Measurements from ENCODE around the gene SLC5A11. TPM values are rescaled to one million over a fixed set of nuclear protein-coding genes. Genes with fewer than 3 reads are reported as not detected.
"Not testable (repeated sequence)": the region's sequence is repeated elsewhere in the genome, so short reads cannot be mapped to it uniquely, and the experiment has no call there.

SLC5A11 gene
- total RNA-seq, 1 donor from 2014 or later, result 1.1 TPM

DNA sequence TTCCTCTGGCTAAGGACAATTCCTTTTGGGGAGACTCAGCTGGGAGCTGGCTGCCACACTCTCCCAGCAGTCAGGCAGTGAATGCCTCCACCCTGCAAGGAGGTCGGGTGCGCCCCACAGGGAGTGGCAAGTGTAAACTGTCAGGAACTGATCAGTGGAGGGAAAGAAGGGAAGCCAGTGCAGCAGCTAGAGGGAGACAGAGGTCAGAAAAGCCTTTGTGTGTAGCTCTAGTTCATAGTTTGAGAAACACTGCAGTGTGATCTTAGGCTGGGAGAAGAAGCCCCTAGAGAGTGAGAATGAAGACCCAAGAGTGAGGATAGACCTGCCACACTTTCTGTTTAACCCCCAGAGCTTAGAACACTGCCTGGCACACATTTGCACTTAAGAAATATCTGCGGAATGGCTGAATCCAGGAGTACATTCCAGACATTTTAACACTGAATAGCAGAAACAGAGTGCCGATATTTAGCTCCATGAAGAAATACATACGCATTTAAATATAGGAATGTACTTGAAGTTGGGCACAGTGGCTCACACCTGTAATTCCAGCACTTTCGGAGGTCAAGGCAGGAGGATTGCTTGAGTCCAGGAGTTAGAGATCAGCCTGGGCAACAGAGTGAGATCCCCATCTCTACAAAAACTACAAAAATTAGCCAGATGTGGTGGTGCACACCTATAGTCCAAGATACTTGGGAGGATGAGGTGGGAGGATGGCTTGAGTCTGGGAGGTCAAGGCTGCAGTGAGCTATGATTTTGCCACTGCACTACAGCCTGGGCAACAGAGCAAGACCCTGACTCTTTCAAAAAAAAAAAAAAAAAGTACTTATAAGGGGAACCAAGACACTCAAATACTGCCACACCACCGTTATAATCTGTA, 11.1 kb upstream of the SLC5A11 start:
- ATAC-seq (peak; percentile 58), DNase-seq (ENCODE audit: low spot score) (no peak)

DNA sequence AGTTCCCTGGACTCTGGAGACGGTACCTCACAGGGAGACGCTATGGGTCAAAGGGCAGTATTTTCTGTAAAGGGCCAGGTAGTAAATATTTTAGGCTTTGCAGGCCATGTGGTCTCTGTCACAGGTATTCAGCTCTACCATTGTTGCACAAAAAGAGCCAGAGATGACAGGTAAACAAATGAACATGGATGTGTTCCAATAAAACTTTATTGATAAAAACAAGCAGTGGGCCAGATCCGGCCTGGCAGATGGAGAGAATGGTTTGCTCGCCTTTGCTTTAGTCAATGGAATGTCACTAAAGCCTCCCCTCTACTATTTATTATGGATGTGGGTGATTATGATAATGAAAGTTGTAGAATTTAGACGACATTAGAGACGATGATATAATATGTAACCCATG, 8.9 kb upstream of the SLC5A11 start:
- DNase-seq (ENCODE audit: low spot score) (no peak), ATAC-seq (no peak)

DNA sequence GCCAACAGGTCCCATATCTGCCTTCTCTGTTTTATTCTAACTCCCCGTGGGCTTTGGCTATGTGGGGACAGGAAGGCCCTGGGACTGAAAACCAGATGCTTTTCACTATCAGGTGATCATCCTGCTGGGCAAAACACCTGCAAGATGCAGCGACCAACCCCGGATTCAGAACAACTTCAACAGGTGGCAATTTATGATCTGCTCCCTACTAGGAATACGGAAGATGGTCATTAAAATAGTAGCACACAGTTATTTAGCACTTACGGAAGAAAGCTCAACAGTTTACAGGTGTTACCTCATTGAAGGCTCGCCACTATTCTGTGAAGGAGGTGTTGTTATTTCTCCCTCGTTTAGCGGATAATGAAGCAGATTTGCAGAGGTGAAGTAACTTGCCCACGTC, 7.8 kb upstream of the SLC5A11 start:
- ATAC-seq (no peak), DNase-seq (ENCODE audit: low spot score) (no peak)

DNA sequence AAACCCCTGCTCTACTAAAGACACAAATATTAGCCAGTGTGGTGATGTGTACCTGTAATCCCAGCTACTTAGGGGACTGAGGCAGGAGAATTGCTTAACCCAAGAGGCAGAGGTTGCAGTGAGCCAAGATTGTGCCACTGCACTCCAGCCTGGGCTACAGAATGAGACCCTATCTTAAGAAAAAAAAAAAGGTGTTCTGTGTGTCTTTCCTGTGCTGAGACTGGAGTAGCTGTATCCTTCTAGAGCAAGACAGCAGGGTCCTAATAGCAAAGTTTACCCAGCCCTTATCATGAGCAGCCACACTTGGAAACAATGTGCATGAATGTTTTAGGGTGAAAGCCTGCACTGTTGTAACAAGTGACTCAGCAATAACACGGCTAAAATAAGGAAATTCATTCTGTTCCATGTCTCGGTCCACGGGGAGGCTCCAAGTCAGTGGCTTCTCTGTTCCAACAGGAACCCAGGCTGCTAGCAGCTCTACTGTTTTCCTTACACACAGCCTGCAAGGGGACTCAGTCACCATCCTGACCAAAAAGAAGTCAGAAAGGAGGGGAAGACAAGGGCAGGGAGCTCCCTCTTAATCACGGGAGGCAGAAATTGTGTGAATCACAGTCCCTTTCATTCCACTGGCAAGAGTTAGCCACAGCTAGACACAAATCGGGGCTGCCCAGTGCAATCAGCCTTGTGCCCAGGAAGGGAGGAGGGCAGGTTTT, 7.1 kb upstream of the SLC5A11 start:
- no peak for DNase-seq (ENCODE audit: low spot score)
- peak; percentile 76 for ATAC-seq

DNA sequence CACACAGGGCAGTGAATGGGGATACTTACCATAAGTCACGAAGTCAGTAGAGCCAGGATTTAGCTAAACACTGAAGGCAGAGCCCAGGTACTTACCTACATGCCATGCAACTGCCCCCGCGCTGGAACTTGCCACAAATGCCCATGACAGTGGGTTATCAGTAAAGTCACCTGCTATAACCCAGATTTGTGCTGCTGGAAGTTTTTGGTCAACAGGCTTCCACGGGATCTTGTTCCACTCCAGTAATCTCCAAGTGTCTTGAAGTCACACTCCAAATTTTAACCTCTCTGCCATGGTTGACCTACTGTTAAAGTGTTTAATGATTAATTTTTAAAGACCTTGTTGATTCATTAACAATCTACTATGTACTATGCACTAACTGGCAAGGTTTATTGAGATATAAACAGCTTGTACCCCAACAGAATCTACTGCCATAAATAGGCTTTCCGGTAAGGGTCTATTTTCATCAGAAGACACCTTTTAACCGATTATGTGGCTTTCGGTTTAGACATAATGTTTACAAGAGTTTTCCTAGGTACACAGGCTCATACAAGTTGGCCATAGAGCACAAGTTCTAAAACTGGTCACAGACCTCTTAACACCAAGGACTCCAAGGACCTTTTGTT, 6.3 kb upstream of the SLC5A11 start:
- peak; percentile 68 for ATAC-seq
- DNase-seq (ENCODE audit: low spot score), result no peak

DNA sequence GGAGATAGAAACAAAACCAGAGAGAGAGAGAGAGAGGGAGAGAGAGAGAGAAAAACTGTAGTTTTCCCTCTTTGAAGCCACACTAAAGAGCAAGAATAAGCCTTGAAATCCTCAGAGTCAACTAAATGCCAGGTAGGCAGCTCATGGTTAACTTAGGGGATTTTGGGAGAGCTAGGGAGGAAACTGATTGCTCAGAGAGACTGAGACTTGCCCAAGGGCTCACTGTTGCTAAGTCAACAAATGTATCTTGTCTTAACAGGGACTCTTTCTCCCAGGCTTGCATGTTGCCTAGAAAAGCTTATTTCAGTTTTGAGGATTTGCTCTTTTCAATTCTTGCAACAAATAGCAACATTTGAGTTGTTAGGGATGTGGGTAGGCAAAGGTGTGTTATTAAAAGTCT, 4.5 kb upstream of the SLC5A11 start:
- DNase-seq (ENCODE audit: low spot score), result no peak
- no peak for ATAC-seq

DNA sequence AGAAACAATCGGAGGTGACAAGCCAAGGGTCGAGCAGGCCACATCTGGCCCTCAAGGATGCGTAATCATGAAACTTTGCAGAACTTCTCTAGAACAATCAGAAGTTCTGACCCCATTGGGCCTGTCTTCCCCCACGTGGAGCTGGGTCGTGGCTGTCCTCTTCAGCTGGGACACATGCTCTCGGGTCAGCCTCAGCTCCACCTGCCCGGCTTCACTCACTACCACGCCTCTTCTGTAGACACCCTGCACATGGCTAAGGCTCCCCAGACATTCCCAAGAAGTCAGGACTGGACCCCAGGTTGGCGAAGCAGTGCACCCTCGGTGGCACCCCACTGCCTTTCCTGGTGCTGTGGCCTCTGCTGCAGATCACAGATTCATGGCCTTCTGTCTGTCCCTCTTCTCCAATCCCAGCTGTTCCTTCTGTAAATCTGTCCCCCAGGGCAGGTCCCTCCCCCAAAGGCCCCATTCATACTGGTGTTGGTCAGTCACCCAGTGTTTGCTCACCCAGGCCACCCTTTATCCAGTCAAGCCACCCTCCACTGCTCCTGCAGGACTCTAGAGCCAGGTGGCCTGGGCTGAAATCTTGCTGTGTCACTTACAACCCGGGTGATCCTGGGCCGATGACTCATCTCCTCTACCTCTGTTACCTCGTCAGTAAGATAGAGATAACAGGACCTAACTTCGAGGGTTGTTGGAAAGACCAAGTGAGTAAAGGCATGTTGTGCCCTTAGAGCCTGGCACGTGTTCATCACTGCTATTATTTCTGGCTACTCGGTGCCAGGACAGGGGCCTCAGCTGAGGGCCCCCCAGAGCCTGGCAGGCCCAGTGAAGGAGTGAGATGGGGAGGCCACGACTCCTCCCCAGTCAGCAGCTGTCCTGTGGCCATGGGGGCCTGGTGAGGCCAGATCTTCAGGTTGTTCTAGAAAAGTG, 1.4 kb upstream of the SLC5A11 start:
- ATAC-seq (no peak), DNase-seq (ENCODE audit: low spot score) (no peak)

DNA sequence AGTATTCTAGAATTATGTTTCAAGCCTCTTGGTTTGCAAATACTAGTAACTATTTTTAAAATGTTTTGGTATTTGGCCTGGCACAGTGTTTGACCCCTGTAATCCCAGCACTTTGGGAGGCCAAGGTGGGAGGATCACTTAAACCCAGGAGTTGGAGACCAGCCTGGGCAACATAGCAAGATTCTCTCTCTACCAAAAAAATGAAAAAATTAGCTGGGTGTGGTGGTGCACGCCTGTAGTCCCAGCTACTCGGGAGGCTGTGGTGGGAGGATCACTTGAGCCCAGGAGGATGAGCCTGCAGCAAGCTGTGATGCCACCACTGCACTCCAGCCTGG, 765 bp upstream of the SLC5A11 start:
- not testable (repeated sequence) for DNase-seq (ENCODE audit: low spot score); ATAC-seq

DNA sequence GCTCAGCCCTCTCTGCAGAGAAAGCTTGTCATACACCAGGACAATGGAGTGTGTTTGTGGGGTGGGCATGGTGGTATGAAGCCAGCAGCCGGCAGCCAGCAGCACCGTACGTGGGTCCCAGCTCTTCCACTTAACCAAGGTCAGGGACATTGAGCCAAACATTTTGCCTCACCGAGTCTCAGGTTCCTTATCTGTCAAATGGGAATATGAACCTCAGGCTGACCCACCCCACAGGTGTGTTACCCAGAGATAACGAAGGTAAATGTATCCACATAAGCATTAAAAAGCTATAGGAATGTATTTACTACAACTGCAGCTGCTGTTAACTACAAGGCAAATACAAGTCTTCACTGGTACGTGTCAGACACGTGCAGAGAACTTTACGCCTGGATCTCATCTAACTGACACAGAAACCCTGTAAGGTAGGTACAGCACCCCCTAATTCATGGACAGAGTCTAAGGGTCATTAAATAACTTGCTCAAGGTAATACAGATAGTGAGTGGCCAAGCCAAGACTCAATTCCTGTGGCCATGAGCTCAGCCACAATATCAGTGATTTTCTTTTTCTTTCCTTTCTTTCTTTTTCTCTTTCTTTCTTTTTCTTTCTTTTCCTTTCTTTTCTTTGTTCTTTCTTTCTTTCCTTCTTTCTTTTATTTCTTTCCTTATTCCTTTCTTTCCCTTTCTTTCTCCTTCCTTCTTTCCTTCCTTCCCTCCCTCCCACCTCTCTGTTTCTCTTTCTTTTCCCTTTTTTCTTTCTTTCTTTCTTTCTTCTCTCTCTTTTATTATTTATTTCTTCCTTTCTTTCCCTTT, 990 bp downstream of the SLC5A11 start:
- DNase-seq (ENCODE audit: low spot score), result no peak
- no peak for ATAC-seq

DNA sequence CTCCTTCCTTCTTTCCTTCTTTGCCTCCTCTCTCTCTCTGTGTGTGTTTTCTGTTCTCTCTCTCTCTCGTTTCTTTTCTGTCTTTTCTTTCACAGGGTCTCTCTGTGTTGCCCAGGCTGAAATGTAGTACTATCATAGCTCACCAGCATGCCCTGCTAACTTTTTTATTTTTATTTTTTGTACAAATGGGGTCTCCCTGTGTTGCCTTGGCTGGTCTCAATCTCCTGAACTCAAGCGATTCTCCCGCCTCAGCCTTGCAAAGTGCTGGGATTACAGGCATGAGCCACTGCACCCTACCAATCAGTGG, 1.5 kb downstream of the SLC5A11 start:
- ATAC-seq, result no peak
- no peak for DNase-seq (ENCODE audit: low spot score)

DNA sequence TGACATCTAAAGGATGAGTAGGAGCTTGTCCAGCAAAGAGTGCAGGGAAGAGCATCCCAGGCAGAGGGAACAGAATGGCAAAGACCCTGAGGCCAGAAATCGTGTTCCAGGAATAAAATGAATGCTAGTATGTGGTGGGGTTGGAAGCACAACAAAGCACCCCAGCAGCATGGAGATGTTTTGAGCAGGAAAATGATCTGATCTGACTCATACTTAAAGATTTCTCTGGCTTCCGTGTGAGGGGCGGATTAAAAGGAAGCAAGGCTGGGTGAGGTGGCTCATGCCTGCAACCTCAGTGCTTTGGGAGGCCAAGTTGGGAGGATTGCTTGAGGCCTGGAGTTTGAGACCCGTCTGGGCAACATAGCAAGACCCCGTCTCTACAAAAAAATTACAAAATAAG, 2.3 kb downstream of the SLC5A11 start:
- ATAC-seq, result no peak

DNA sequence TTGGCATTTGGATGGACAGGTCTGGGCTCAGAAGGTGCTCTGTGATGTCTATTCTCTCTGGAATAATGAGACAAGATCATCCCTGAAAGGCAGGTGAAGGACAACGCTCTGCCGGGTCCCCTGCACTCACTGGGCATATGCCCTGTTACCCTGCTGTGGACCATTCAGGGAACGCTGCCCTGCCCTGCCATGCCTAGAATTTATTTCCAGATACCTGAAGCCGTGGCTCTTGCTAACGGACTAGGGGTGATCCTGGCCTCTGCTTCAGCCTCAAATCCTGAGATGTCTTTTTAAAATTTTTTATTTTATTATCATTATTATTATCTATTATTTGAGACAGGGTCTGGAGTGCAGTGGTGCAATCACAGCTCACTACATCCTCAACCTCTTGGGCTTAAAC, 3.9 kb downstream of the SLC5A11 start:
- DNase-seq (ENCODE audit: low spot score) (no peak), ATAC-seq (no peak)

More for the DNA sequence above, 2.3 kb downstream of the SLC5A11 start:
- no peak for DNase-seq (ENCODE audit: low spot score)

DNA sequence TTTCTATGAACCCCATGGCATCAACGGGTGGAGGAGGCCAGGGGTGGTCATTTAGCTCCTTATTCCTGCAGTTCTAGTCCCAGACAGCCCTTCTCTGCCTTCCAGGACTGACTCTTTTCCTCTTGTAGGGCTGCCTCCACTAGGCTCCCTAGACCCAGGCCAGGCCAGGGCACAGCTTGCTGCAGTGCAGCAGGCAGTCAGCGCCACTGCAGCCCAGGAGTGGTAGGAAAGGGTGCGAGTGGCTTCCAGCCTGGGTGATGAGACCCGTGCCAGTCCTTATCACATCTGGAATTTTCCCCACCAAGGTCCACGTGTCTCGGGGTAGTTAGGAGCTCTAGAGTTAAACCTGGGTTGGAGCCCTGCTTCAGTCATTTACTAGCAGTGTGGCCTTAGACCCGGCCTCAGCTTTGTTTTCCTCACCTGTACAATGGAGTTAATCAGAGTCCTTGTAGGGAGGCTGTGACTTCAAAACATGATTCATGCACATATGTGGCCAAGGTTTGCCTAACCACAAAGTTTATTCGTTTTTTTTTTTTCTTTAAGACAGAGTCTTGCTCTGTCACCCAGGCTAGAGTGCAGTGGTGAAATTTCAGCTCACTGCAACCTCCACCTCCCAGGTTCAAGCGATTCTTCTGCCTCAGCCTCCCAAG, 4.7 kb downstream of the SLC5A11 start:
- no peak for DNase-seq (ENCODE audit: low spot score)
- no peak for ATAC-seq

DNA sequence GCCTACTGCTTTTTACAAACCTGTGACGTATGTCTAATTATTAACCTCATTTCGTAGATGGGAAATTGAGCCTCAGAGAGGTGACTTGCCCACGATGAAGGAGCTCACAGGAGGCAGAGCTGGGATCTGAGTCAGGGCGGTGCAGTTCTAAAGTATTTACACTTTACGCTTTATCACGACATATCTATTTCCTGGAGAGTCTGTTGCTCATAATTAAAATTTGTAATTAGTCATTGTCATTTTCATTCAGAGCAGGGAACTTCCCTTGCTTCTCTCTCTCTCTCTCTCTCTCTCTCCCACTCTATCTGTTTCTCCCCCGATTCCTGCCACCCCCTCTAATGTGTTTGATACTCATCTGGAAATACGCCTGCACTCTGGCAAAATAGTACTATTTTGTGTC, 5.9 kb downstream of the SLC5A11 start:
- DNase-seq (ENCODE audit: low spot score), result no peak
- no peak for ATAC-seq

DNA sequence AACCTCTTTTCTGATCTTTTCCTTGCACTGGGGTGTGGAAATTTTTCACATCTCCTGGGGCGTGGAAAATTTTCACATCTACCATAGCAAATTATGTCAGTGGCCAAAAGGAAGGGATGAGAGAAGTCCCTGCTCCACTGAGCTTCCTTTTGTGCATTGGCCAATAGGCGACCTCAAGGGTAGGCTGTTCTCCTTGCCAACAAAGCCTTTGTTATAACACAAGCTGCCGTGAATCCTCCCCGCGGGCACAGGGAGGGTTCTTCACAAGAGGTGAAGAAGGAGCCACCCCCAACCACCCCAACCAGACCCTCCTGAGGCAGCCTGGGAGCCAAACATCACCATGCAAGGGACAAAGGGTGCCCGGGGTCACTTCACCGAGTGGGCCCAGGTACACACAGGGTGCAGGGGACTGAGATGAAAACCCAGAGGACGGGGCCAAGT, 6.5 kb downstream of the SLC5A11 start:
- DNase-seq (ENCODE audit: low spot score), result no peak

DNA sequence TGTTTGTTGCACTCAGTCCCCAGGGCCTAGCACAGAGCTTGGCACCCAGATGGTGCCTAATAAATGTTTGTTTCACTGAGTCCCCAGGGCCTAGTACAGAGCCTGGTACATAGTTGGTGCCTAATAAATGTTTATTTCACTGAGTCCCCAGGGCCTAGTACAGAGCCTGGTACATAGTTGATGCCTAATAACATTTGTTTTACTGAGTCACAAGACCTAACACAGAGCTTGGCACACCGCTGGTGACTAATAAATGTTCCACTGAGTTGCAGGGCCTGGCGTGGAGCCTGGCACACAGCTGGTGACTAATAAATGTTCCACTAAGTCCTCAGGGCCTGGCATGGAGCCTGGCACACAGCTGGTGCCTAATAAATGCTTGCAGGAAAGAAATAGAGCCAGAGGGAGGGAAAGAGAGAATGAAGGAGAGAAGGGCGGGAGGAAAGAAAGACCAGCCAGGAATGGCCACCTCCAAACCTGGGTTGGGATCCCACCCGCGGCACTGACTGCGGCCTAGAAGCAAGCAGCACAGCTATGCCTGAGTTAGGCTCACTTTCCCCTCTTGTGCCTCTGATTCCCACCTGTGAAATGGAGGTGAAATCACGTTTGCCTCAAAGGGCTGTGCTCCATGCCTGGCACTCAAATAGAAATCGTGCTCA, 7.5 kb downstream of the SLC5A11 start:
- no peak for ATAC-seq
- no peak for DNase-seq (ENCODE audit: low spot score)

More for the DNA sequence above, 6.5 kb downstream of the SLC5A11 start:
- ATAC-seq, result no peak

DNA sequence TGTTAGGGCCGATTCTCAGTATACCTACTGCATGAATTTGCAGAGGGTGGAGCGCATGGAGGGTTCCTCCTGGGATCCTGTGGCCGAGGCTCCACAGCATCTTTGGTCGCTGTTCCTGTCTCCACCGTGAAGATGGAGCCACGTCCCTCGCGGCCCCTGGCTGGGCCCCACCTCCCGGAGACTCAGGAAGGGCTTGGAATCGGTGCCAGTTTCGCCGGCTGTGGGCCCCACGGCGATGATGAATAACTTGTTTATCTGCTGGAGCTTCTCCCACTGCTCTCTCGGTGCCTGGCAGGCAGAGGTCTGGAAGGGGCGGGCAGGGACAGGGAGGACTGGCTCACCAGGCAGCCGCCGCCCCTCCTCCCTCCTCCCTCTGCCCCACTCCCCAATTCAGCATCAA, 8.1 kb downstream of the SLC5A11 start:
- no peak for ATAC-seq
- no peak for DNase-seq (ENCODE audit: low spot score)

DNA sequence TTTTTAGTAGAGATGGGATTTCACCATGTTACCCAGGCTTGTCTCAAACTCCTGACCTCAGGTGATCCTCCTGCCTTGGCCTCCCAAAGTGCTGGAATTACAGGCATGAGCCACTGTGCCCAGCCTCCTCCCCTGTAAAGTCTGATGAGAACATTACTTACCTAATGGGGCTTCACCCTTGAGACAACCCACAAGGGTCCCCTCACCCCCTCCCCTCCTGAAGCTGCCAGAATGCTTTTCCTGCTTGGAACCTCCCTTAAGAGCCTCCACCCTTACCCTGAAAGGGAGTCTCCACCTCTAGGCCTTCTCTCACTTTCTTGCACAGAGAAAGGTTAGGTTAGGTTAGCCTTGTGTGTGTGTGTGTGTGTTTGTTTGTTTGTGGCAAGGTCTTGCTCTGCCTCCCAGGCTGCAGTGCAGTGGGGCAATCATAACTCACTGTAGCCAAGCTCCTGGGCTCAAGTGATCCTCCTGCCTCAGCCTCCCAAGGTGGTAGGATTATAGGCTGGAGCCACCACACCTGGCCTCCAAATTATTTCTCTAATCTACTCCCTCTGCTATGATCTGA, 8.9 kb downstream of the SLC5A11 start:
- ATAC-seq (no peak), DNase-seq (ENCODE audit: low spot score) (no peak)

DNA sequence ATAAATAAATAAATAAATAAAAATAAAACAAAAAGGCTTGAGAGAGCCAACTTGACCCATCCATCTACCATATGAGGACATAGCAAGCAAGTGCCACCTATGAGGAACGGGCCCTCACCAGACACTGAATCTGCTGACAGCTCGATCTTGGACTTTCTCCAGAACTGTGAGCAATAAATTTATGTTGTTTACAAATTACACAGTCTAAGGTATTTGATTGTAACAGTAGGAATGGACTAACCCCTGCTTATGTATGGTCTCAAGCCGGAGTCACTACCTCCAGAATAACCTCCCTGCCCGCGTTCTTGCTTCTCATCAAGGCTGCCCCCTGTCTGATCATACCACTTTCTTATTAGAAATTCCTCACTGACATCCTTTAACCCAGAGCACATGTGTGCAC, 9.9 kb downstream of the SLC5A11 start:
- ATAC-seq (no peak), DNase-seq (ENCODE audit: low spot score) (no peak)
